Medulla oblongata (tissue), 1 donor: Measurements from ENCODE around the gene PRR36.
A peak's percentile ranks its signal among the peaks of the same experiment; 100 is the strongest.

Source experiments
- DNase-seq: peaks from one replicate; pipeline ENCODE4 v3.0.0-alpha.2; 2015; ENCODE audit errors: extremely low spot score

PRR36 gene

GRCh38 chr19:7913652-7914051, 39.5 kb upstream of the PRR36 start:
- DNase-seq: no peak

- DNase-seq: no peak
Observed at GRCh38 chr19:7912697-7913564, 38.7 kb upstream of the PRR36 start.

GRCh38 chr19:7912144-7912696, 38.0 kb upstream of the PRR36 start:
- DNase-seq: no peak

- DNase-seq: no peak
Observed at GRCh38 chr19:7911508-7912143, 37.4 kb upstream of the PRR36 start.

- no peak for DNase-seq
Observed at GRCh38 chr19:7910321-7911161, 36.4 kb upstream of the PRR36 start.

- no peak for DNase-seq
Observed at GRCh38 chr19:7909471-7910067, 35.4 kb upstream of the PRR36 start.

- DNase-seq: no peak
Observed at GRCh38 chr19:7908742-7909461, 34.7 kb upstream of the PRR36 start.

GRCh38 chr19:7908078-7908699, 34.0 kb upstream of the PRR36 start:
- no peak for DNase-seq

GRCh38 chr19:7907544-7907943, 33.4 kb upstream of the PRR36 start:
- no peak for DNase-seq

GRCh38 chr19:7907122-7907521, 32.9 kb upstream of the PRR36 start:
- DNase-seq: no peak

GRCh38 chr19:7905859-7906258, 31.7 kb upstream of the PRR36 start:
- DNase-seq: no peak

- DNase-seq: no peak
Observed at GRCh38 chr19:7905268-7905667, 31.1 kb upstream of the PRR36 start.

- peak; percentile 42 for DNase-seq
Observed at GRCh38 chr19:7904074-7905020, 30.2 kb upstream of the PRR36 start.

GRCh38 chr19:7903244-7904073, 29.3 kb upstream of the PRR36 start, which contains the start of gene MAP2K7:
Gene MAP2K7 (plus strand): TSS chr19:7903877. CDS start chr19:7903945, 68 bp downstream.
- DNase-seq: peak; percentile 99

- no peak for DNase-seq
Observed at GRCh38 chr19:7902796-7903243, 28.6 kb upstream of the PRR36 start.

GRCh38 chr19:7901337-7901736, 27.1 kb upstream of the PRR36 start:
- DNase-seq: no peak

- no peak for DNase-seq
Observed at GRCh38 chr19:7900931-7901330, 26.7 kb upstream of the PRR36 start.

GRCh38 chr19:7900401-7900870, 26.2 kb upstream of the PRR36 start:
- DNase-seq: no peak
